Skeletal muscle tissue (tissue), 4 donors: ENCODE results near the gene PTPRA. TPM values are rescaled to one million over a fixed set of nuclear protein-coding genes. Genes with fewer than 3 reads are reported as not detected.
A peak's percentile ranks its signal among the peaks of the same experiment; 100 is the strongest.

Experiments
- H3K27ac ChIP-seq: one replicate; pipeline ENCODE4 v1.7.0; 2013; ENCODE audit warnings: mild to moderate bottlenecking, low read depth, low read length, inconsistent platforms
- H3K27me3 ChIP-seq, 3 donors: one replicate each; pipeline ENCODE4 v1.7.0; 2013; ENCODE audit warnings: low read length in 3 of 3; ENCODE audit not compliant: control insufficient read depth in 3 of 3, insufficient read depth in 3 of 3
- H3K36me3 ChIP-seq, 3 donors: one replicate each; pipeline ENCODE4 v1.7.0; 2013; ENCODE audit warnings: low read length in 3 of 3; ENCODE audit not compliant: control insufficient read depth in 3 of 3, insufficient read depth in 3 of 3
- H3K4me1 ChIP-seq, 3 donors: one replicate each; pipeline ENCODE4 v1.7.0; 2013; ENCODE audit warnings: low read length in 3 of 3, mild to moderate bottlenecking in 3 of 3; ENCODE audit not compliant: control insufficient read depth in 3 of 3, insufficient read depth in 3 of 3
- H3K4me3 ChIP-seq, 3 donors: one replicate each; pipeline ENCODE4 v1.7.0; 2013; ENCODE audit warnings: low read length in 3 of 3
- H3K9ac ChIP-seq, 3 donors: one replicate each; pipeline ENCODE4 v1.7.0; 2013; ENCODE audit warnings: low read length in 3 of 3, mild to moderate bottlenecking in 3 of 3, moderate library complexity in 2 of 3, low read depth in 1 of 3
- H3K9me3 ChIP-seq, 3 donors: one replicate each; pipeline ENCODE4 v1.7.0; 2013; ENCODE audit warnings: low read length in 3 of 3; ENCODE audit not compliant: control insufficient read depth in 3 of 3
- total RNA-seq: library from RNA; depleted of rRNA; stranded (reverse); fragments of >200 nt; gene quantifications from one replicate; pipeline ENCODE4 v1.2.3, GENCODE V29; 2014
- donor health status: Osteomylitis.

Gene PTPRA
- total RNA-seq, 1 donor from 2014 or later = 93.4 TPM

GRCh38 chr20:2847802-2848201 is 25.5 kb upstream of the PTPRA start:
- H3K27me3 ChIP-seq = no peaks in the 10 kb centered on the region
- peaks cover 0 to 5% (median 0%) of the 10 kb centered on the region in 3 donors for H3K36me3 ChIP-seq
- H3K27ac ChIP-seq = no peak overlapping the region
- H3K4me3 ChIP-seq = no peak overlapping the region
- peaks cover 0 to 3% (median 0%) of the 10 kb centered on the region in 3 donors for H3K4me1 ChIP-seq
- H3K9me3 ChIP-seq = no peaks in the 10 kb centered on the region
- H3K9ac ChIP-seq = no peak overlapping the region

- H3K27ac ChIP-seq = no peak overlapping the region
- no peak overlapping the region for H3K4me3 ChIP-seq
- H3K27me3 ChIP-seq = no peaks in the 10 kb centered on the region
- H3K4me1 ChIP-seq = peaks cover 0 to 3% (median 0%) of the 10 kb centered on the region in 3 donors
- H3K36me3 ChIP-seq = peaks cover 0 to 4% (median 0%) of the 10 kb centered on the region in 3 donors
- no peaks in the 10 kb centered on the region for H3K9me3 ChIP-seq
- H3K9ac ChIP-seq = no peak overlapping the region
Observed at GRCh38 chr20:2849529-2849928, 23.8 kb upstream of the PTPRA start.

- Histone ChIP-seq H3K27me3 (no peaks in the 10 kb centered on the region), H3K4me3 (no peak overlapping the region), H3K27ac (no peak overlapping the region), H3K9ac (no peak overlapping the region), H3K9me3 (no peaks in the 10 kb centered on the region), H3K4me1 (peaks cover 0 to 3% (median 0%) of the 10 kb centered on the region in 3 donors), H3K36me3 (peaks cover 0 to 2% (median 0%) of the 10 kb centered on the region in 3 donors)
Observed at GRCh38 chr20:2851086-2851485, 22.2 kb upstream of the PTPRA start.

GRCh38 chr20:2858591-2858990 is 14.7 kb upstream of the PTPRA start:
- H3K36me3 ChIP-seq = peaks cover 21 to 26% (median 21%) of the 10 kb centered on the region in 3 donors
- H3K9ac ChIP-seq = no peak overlapping the region
- no peak overlapping the region for H3K4me3 ChIP-seq
- peaks cover 5 to 13% (median 10%) of the 10 kb centered on the region in 3 donors for H3K4me1 ChIP-seq
- H3K27me3 ChIP-seq = no peaks in the 10 kb centered on the region
- no peaks in the 10 kb centered on the region for H3K9me3 ChIP-seq
- H3K27ac ChIP-seq = no peak overlapping the region

GRCh38 chr20:2859330-2860121 is 13.8 kb upstream of the PTPRA start:
- H3K4me3 ChIP-seq = no peak overlapping the region
- H3K9me3 ChIP-seq = no peaks in the 10 kb centered on the region
- H3K9ac ChIP-seq = peak overlapping the region in 2 of 3 donors; percentile 7 to 16
- H3K27me3 ChIP-seq = no peaks in the 10 kb centered on the region
- peaks cover 28 to 34% (median 29%) of the 10 kb centered on the region in 3 donors for H3K36me3 ChIP-seq
- H3K27ac ChIP-seq = no peak overlapping the region
- peaks cover 5 to 13% (median 10%) of the 10 kb centered on the region in 3 donors for H3K4me1 ChIP-seq

GRCh38 chr20:2864626-2865025 is 8.7 kb upstream of the PTPRA start:
- Histone ChIP-seq H3K27ac (no peak overlapping the region), H3K27me3 (no peaks in the 10 kb centered on the region), H3K36me3 (peaks cover 45 to 53% (median 52%) of the 10 kb centered on the region in 3 donors)

GRCh38 chr20:2865101-2865500 is 8.2 kb upstream of the PTPRA start:
- H3K9ac ChIP-seq = no peak overlapping the region
- no peaks in the 10 kb centered on the region for H3K4me1 ChIP-seq
- no peaks in the 10 kb centered on the region for H3K9me3 ChIP-seq
- H3K27ac ChIP-seq = no peak overlapping the region
- H3K4me3 ChIP-seq = no peak overlapping the region
- H3K27me3 ChIP-seq = no peaks in the 10 kb centered on the region
- H3K36me3 ChIP-seq = peaks cover 45 to 53% (median 52%) of the 10 kb centered on the region in 3 donors

More at GRCh38 chr20:2864626-2865025, 8.7 kb upstream of the PTPRA start:
- H3K4me3 ChIP-seq = no peak overlapping the region
- no peak overlapping the region for H3K9ac ChIP-seq
- H3K4me1 ChIP-seq = peaks cover 0 to 3% (median 2%) of the 10 kb centered on the region in 3 donors
- H3K9me3 ChIP-seq = no peaks in the 10 kb centered on the region

GRCh38 chr20:2865630-2866029 is 7.7 kb upstream of the PTPRA start:
- Histone ChIP-seq H3K27me3 (no peaks in the 10 kb centered on the region), H3K4me3 (no peak overlapping the region), H3K36me3 (peaks cover 44 to 52% (median 49%) of the 10 kb centered on the region in 3 donors), H3K4me1 (peaks cover under 1 to 2% (median 1%) of the 10 kb centered on the region in 3 donors), H3K9ac (no peak overlapping the region), H3K27ac (no peak overlapping the region), H3K9me3 (no peaks in the 10 kb centered on the region)

GRCh38 chr20:2866236-2866635 is 7.0 kb upstream of the PTPRA start:
- Histone ChIP-seq H3K27ac (no peak overlapping the region), H3K36me3 (peaks cover 38 to 47% (median 44%) of the 10 kb centered on the region in 3 donors), H3K27me3 (no peaks in the 10 kb centered on the region), H3K4me1 (peaks cover 4 to 6% (median 6%) of the 10 kb centered on the region in 3 donors), H3K9ac (no peak overlapping the region), H3K4me3 (no peak overlapping the region), H3K9me3 (no peaks in the 10 kb centered on the region)
